NCI-H2196 treated with DMSO at 0.1 percent for 48 hours (cell line): ENCODE results near the gene FGD6.
"Not testable (repeated sequence)": the region's sequence is repeated elsewhere in the genome, so short reads cannot be mapped to it uniquely, and the experiment has no call there.

ENCODE experiments used
- DNase-seq: peaks from one replicate; lab custom pipeline; 2025; ENCODE audit not compliant: unreplicated experiment; lab: John Stamatoyannopoulos, UW

Gene FGD6

DNA sequence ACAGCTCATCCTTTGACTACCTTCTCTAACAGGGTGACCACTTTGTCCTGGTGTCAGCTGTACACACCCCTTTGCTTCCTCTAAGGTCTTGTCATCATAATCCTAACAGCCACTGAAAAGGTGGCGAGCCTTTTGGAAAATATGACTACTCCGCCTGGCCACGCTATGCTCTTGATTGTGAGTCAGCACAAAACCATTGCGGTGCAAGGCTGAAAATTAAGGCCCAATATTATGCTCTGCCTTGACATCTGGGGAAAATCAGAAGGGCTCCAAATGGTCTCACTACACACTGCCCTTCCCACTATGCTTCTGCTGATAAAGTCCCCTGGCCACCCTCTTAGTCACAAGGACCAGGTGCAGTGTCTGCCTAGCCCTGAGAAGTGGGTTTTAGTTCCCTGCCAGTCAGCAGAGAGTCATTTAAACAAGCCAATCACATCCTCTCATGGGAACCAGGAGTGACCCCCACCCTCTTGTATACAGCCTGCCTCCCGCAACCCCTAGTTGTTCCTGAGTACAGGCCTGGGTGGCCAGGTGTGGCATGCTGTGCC lies 34.3 kb downstream of the FGD6 start:
- no peak for DNase-seq

- no peak for DNase-seq
These were observed 36.2 kb downstream of the FGD6 start for GRCh38 chr12:95181103-95181502.

GRCh38 chr12:95179011-95179410 lies 38.3 kb downstream of the FGD6 start:
- DNase-seq = no peak

GRCh38 chr12:95178136-95178535 lies 39.1 kb downstream of the FGD6 start:
- DNase-seq = no peak

DNA sequence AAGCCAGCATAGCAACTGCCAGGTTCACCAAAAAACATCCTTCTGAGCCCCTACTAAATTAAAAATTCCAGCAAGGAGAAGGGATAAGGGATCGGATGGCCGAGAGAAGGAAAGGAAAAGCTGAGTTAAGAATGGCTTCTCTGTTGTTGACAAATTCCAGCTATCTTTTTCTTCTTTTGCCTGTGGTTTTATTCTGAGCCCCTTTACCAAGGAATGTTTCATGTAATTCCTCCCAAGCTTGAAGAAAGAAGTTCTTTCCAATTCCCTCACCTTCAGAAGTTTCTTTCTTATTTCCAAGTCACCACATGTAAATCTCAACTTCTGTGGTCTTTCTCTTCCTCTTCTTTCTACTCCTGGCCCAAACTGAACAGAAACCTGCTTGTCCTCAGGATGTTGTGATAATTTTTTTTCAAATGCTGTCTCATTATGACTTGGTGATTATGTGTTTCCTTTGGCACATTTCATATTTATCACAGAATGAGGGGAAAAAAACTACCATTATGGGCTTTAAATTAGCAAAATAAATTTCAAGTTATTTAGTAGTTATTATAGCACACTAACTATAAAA lies 40.0 kb downstream of the FGD6 start:
- no peak for DNase-seq

DNA sequence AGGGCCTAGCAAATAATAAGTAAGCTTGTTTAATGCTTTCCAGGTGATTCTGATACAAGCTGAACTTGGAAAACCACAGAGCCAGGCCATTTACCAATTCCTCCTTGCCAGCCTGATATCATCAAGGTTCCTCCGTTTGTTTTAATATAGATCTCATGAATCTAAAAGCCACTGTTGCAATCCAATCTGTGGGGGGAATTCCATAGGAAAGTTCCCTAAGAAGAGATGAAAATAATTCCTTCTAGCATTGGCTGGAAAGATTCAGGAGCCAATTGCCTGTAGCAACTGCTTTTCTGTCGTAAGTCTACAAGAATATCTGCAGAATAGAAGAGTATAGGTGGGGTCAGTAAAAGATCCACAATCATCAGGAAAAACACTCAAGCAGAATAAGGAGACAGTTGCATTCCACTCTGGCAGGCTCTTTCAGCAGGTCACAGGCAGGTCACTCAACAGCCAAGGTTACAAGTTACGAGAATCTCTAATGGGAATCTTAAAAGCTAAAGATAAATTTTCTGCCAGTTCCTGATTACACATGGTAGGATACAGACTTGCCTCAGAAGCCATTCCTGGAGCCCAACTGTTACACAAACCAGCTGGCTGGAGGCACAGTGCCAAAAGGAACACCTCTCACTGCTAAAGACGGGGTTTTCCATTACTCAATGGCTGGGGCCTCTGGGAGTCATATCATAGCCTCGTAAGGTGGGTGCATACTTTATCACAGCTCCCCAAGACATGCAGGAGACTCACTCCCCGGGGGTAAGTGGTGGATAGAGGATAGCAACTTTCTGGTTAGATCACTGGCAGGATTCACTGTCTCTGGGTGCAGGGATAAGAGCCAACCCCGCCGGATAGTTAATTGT lies 43.6 kb downstream of the FGD6 start:
- DNase-seq = no peak

DNA sequence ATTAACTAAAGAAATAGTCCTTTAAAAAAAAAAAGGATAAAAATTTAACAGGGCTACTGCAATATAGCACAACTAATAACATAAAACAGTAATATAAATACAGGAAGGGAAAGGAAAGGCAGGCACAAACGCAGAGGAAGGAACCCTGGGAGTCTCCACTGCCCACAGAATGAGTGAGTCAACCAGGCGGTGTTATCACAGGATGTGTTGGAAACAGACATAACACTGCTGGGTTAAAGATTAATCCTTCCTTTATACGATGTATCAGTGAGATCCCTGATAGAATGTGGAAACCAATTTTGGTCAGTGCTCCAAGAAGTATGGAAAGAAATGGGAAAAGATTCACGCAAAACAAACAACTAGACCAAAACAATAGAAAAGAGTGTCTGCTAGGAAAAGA lies 47.9 kb downstream of the FGD6 start:
- DNase-seq = no peak

GRCh38 chr12:95168746-95169145 lies 48.5 kb downstream of the FGD6 start:
- no peak for DNase-seq

- no peak for DNase-seq
These were observed 52.6 kb downstream of the FGD6 start for GRCh38 chr12:95164656-95165055.

- DNase-seq = no peak
These were observed 58.3 kb downstream of the FGD6 start for GRCh38 chr12:95158919-95159318.

DNA sequence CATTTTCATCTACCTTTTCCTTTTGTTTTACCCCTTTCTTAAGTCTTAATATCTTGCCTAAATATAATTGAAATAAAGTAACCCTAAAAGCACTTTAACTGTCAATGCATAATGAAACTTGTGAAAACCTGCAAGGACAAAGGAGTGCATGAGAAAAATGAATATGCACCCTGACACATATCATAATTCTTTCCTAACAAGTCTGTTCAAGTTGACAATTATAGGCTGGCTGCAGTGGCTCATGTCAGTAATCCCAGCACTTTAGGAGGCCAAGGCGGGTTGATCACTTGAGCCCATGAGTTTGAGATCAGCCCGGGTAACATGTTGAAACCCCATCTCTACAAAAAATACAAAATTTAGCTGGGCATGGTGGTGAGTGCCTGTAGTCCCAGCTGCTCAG lies 65.4 kb downstream of the FGD6 start:
- DNase-seq = no peak

DNA sequence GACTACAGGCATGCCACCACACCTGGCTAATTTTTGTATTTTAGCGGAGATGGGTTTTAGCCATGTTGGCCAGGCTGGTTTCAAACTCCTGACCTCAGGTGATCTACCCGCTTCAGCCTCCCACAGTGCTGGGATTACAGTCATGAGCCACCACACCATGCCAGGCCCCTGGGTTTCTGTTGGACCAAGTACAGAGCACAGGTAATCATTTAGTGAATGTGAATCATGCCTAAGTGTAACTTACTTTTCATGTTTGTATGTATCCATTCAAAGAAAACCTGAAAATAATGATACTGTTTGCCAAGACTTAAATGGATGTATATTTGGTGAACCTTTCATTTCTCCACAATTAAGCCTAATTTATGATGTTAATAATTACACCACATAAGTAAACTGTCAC lies 65.9 kb downstream of the FGD6 start:
- DNase-seq = no peak

DNA sequence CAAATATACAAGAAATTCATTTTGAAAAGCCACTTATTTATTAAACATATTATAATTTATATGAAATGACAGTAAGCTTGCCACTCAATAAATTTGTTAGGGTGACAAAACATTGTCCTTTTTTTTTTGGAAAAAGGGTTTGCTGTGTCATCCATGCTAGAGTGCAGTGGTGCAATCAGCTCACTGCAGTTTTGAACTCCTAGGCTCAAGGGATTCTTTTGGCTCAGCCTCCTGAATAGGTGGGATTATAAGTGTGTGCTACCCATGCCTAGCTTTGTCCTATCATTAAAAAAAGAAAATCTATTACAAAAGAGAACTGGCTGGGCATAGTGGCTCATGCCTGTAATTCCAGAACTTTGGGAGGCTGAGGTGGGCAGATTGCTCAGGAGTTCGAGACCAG lies 66.8 kb downstream of the FGD6 start:
- no peak for DNase-seq

- DNase-seq = no peak
These were observed 69.4 kb downstream of the FGD6 start for GRCh38 chr12:95147866-95148265.

DNA sequence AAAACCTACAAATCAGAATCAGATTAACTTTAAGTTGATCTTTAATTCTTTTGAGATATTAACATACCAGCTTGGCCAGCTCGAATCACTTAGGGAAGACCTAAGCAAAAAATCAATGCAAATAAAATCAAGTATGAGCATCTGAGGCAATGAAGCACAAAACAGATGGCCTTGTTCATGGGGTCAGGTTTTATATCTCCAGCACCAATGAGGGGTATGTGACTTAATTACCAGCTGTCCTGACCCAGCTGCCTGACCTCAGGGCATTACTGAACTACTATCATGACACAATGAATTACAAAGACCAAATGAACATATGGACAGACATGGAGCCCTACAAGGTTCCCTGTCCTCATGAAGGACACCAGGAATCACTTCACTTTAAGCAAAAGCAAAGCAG lies 70.5 kb downstream of the FGD6 start:
- DNase-seq = no peak

GRCh38 chr12:95143621-95144205 lies 73.6 kb downstream of the FGD6 start:
- no peak for DNase-seq

GRCh38 chr12:95142431-95143151 lies 74.7 kb downstream of the FGD6 start:
- DNase-seq = no peak

DNA sequence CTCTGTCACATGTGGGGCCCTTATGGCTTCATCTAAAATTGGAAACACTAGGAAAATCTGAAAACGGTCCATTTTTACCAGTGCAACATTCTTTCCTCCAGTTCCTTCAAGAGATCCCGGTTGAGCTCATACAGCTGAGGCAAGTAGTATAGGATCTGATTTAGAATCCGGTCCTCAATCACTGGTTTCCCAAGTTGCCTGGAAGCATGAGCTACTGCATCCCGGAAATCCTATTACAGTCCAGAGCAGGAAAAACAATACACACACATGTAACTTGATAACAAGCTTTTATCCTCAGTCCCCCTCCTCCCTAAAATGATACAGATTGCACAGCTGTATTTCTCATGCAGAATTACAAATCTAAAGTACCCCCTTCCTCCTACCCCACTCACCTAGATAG lies 76.0 kb downstream of the FGD6 start:
- DNase-seq = no peak

DNA sequence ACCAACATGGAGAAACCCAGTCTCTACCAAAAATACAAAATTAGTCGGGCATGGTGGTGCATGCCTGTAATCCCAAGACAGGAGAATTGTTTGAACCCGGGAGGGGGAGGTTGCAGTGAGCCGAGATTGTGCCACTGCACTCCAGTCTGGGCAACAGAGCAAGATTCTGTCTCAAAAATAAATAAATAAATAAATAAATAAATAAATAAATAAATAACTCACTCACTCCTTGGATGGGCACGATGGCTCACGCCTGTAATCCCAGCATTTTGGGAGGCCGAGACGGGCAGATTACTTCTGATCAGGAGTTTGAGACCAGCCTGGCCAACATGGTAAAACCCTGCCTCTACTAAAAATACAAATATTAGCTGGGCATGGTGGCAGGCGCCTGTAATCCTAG lies 79.2 kb downstream of the FGD6 start:
- DNase-seq = not testable (repeated sequence)

DNA sequence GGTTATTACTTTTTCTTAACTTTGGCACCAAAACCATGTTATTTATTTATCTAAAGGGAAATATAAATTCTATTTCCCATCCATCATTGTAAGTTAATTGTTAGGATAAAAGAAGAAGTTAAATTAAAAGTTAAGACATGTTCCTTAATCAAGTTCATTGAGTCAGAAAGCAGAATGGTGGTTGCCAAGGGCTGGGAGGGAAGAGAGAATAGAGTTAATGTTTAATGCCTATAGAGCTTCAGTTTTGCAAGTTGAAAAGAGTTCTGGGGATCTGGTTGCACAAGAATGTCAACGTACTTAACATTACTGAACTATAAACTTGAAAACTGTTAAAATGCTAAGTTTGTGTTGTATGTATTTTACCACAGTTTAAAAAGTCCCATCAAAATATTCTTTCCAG lies 80.7 kb downstream of the FGD6 start:
- DNase-seq = no peak

DNA sequence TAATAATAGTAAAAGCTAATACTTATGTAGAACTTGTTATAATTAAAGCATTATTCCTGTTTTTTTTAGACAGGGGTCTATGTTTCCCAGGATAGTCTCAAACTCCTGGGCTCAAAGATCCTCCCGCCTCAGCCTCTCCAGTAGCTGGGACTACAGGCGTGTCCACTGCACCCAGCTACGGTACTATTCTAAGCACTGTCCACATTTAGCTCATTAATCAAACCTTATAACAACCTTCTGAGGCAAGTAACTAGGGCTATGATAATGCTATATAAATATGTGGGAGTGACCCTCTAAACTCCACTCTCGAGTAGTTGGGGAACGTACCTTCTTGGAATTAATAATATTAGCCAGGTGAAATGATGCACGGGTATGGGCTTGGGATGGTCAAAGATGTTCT lies 83.2 kb downstream of the FGD6 start:
- no peak for DNase-seq
